NCI-H2171 treated with DMSO at 0.1 percent for 48 hours (cell line): ENCODE results near the gene DCXR.

Source experiments
- DNase-seq: peaks from one replicate; lab custom pipeline; 2025; lab: John Stamatoyannopoulos, UW

Gene DCXR

GRCh38 chr17:82072827-82073226 lies 35.3 kb upstream of the DCXR start:
- DNase-seq = no peak

GRCh38 chr17:82070611-82071010 lies 33.1 kb upstream of the DCXR start:
- DNase-seq = no peak

- peak; percentile 23 for DNase-seq
Measured at GRCh38 chr17:82065638-82066303, 28.3 kb upstream of the DCXR start, which contains the start of gene DUS1L. Gene DUS1L, minus strand, starts transcription at chr17:82065804. Its CDS starts 745 bp downstream, at chr17:82065059.

GRCh38 chr17:82065193-82065637 lies 27.7 kb upstream of the DCXR start:
- DNase-seq = no peak

- no peak for DNase-seq
Measured at GRCh38 chr17:82064433-82065192, 27.1 kb upstream of the DCXR start.

- no peak for DNase-seq
Measured at GRCh38 chr17:82063424-82064415, 26.2 kb upstream of the DCXR start.

GRCh38 chr17:82062984-82063368 lies 25.5 kb upstream of the DCXR start:
- DNase-seq = no peak

- DNase-seq = no peak
Measured at GRCh38 chr17:82062076-82062983, 24.8 kb upstream of the DCXR start.

GRCh38 chr17:82061047-82061925 lies 23.8 kb upstream of the DCXR start:
- no peak for DNase-seq

- no peak for DNase-seq
Measured at GRCh38 chr17:82060614-82061013, 23.1 kb upstream of the DCXR start.

- no peak for DNase-seq
Measured at GRCh38 chr17:82060001-82060380, 22.5 kb upstream of the DCXR start.

GRCh38 chr17:82059272-82060000 lies 21.9 kb upstream of the DCXR start:
- no peak for DNase-seq

GRCh38 chr17:82058855-82059249 lies 21.4 kb upstream of the DCXR start:
- DNase-seq = no peak

GRCh38 chr17:82058230-82058854 lies 20.8 kb upstream of the DCXR start:
- DNase-seq = no peak

GRCh38 chr17:82056729-82057621 lies 19.5 kb upstream of the DCXR start:
- DNase-seq = no peak

- DNase-seq = no peak
Measured at GRCh38 chr17:82055965-82056728, 18.6 kb upstream of the DCXR start.
